Adipocyte (in vitro differentiated cells): ENCODE measurements around the gene FURIN.
"Not testable (repeated sequence)": the region's sequence is repeated elsewhere in the genome, so short reads cannot be mapped to it uniquely, and the experiment has no call there.

Source experiments
- DNase-seq: peaks from one replicate; pipeline ENCODE4 v3.0.0-alpha.2; 2015; ENCODE audit warnings: low read depth
- H3K27me3 ChIP-seq: replicated peaks from 2 replicates; pipeline ENCODE4 v1.7.0; 2013; ENCODE audit warnings: mild to moderate bottlenecking, low read length, moderate library complexity; ENCODE audit not compliant: control insufficient read depth, insufficient read depth
- H3K36me3 ChIP-seq: 2 replicates; pipeline ENCODE4 v1.7.0; 2013; ENCODE audit warnings: low read length, mild to moderate bottlenecking, moderate library complexity; ENCODE audit not compliant: control insufficient read depth, insufficient read depth, severe bottlenecking
- H3K4me1 ChIP-seq: 2 replicates; pipeline ENCODE4 v1.7.0; 2013; ENCODE audit warnings: mild to moderate bottlenecking, low read length, moderate library complexity; ENCODE audit not compliant: control insufficient read depth, insufficient read depth
- H3K4me3 ChIP-seq: 2 replicates; pipeline ENCODE4 v1.7.0; 2013; ENCODE audit warnings: mild to moderate bottlenecking, low read length, moderate library complexity
- H3K9ac ChIP-seq: 2 replicates; pipeline ENCODE4 v1.7.0; 2013; ENCODE audit warnings: mild to moderate bottlenecking, low read length, moderate library complexity
- H3K9me3 ChIP-seq: 2 replicates; pipeline ENCODE4 v1.7.0; 2013; ENCODE audit warnings: mild to moderate bottlenecking, low read length, moderate library complexity; ENCODE audit not compliant: control insufficient read depth

FURIN gene

DNA sequence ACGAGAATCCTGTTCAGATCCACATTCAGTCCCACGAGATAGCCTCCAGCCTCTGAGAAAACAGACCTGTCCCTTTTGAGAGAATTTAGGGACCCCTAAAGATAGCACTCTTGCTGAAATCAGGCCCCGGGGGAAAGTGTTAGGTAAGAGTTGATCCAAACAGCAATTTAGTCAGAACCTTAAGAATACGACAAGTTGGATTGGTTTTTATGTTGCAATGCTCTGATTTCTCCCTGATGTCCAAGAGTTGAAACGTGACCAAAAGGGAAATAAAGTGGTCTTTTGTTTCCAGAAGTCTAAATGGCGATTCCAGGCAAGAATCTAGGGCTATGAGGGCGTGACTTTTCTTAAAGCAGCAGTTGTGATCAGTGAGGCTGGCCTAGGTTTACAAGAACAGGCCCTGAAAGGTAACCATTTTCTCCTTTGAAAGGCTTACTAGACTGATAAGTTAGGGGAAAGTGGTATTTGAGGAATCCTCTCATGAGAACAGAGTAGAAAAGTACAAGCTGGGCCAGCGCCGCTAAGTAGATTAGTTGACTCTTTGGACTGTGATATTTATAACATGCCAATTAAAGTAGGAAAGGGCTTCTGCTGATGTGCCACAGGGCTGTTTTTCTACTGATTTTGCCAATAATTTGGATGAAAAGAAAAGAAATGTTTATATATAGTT, 39.6 kb downstream of the FURIN start:
- H3K4me1 ChIP-seq, result peaks cover 20% of the 10 kb centered on the region
- H3K9ac ChIP-seq, result peak overlapping the region; percentile 17
- H3K27me3 ChIP-seq, result no peaks in the 10 kb centered on the region
- no peak overlapping the region for H3K4me3 ChIP-seq
- no peaks in the 10 kb centered on the region for H3K9me3 ChIP-seq
- peaks cover 53% of the 10 kb centered on the region for H3K36me3 ChIP-seq
- no peak for DNase-seq

DNA sequence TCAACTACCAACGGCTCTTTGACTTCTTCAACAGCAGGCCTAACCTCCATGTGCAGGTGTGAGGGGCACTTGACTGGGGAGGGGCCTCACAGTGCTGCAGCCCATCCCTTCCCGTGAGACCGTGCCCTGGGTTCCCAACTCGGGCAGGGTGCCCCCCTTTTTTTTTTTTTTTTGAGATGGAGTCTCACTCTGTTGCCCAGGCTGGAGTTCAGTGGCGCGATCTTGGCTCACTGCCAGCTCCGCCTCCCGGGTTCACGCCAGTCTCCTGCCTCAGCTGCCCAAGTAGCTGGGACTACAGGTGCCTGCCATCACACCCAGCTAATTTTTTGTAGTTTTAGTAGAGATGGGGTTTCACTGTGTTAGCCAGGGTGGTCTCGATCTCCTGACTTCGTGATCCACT, 41.1 kb downstream of the FURIN start:
- not testable (repeated sequence) for H3K4me3 ChIP-seq, H3K27me3 ChIP-seq, H3K9me3 ChIP-seq, DNase-seq, H3K9ac ChIP-seq
- H3K36me3 ChIP-seq, result peaks cover 66% of the 10 kb centered on the region
- H3K4me1 ChIP-seq, result peaks cover 14% of the 10 kb centered on the region

DNA sequence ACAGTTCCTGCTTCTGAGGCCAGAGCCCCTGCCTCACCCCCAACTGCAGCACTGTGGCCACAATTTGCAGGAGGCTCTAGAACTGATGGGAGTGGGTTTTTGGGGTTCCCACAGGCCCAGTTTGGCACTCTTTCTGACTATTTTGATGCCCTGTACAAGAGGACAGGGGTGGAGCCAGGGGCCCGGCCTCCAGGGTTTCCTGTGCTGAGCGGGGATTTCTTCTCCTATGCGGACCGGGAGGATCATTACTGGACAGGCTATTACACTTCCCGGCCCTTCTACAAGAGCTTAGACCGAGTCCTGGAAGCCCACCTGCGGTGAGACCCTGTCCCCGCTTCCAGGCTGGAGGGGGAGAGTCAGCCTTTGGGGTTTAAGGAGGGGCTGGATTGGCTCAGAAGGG, 41.6 kb downstream of the FURIN start:
- Histone ChIP-seq H3K4me3 (no peak overlapping the region), H3K9ac (no peak overlapping the region), H3K36me3 (peaks cover 71% of the 10 kb centered on the region), H3K9me3 (no peaks in the 10 kb centered on the region), H3K27me3 (no peaks in the 10 kb centered on the region), H3K4me1 (peaks cover 14% of the 10 kb centered on the region)
- DNase-seq, result no peak

DNA sequence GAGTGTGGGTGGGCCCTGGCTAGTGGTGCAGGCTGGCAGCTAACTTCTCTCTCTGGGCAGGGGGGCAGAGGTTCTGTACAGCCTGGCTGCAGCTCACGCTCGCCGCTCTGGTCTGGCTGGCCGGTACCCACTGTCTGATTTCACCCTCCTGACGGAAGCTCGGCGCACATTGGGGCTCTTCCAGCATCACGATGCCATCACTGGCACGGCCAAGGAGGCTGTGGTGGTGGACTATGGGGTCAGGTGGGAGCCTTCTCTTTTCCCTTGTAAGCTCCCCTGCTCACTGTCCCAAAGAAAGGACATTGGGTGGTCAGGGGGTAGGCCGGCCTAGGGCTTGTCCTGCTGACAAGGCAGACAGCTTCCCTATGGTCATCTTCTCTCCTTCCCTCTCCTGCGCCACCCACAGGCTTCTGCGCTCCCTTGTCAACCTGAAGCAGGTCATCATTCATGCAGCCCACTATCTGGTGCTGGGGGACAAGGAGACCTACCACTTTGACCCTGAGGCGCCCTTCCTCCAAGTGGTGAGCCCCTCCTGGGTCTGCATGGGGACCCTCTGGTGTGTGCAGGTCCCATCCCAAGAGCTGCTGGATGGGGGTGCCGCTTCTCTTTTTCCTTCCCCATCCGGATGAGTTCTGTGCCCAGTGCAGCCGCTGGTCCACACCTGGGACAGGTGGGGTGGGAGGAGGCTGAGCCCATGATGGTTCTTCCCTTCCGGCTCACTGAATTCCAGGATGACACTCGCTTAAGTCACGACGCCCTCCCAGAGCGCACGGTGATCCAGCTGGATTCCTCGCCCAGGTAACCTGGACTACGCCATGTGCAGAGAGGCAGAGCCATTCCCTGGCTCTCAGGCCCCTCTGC, 42.3 kb downstream of the FURIN start:
- Histone ChIP-seq H3K27me3 (no peaks in the 10 kb centered on the region), H3K4me1 (peaks cover 14% of the 10 kb centered on the region), H3K9ac (no peak overlapping the region), H3K4me3 (no peak overlapping the region), H3K9me3 (no peaks in the 10 kb centered on the region), H3K36me3 (peaks cover 71% of the 10 kb centered on the region)
- no peak for DNase-seq

- H3K9me3 ChIP-seq, result no peaks in the 10 kb centered on the region
- peaks cover 71% of the 10 kb centered on the region for H3K36me3 ChIP-seq
- no peaks in the 10 kb centered on the region for H3K27me3 ChIP-seq
- no peak overlapping the region for H3K9ac ChIP-seq
- H3K4me3 ChIP-seq, result no peak overlapping the region
- DNase-seq, result no peak
- H3K4me1 ChIP-seq, result peaks cover 14% of the 10 kb centered on the region
These were observed 42.9 kb downstream of the FURIN start for GRCh38 chr15:90911302-90911623.

DNA sequence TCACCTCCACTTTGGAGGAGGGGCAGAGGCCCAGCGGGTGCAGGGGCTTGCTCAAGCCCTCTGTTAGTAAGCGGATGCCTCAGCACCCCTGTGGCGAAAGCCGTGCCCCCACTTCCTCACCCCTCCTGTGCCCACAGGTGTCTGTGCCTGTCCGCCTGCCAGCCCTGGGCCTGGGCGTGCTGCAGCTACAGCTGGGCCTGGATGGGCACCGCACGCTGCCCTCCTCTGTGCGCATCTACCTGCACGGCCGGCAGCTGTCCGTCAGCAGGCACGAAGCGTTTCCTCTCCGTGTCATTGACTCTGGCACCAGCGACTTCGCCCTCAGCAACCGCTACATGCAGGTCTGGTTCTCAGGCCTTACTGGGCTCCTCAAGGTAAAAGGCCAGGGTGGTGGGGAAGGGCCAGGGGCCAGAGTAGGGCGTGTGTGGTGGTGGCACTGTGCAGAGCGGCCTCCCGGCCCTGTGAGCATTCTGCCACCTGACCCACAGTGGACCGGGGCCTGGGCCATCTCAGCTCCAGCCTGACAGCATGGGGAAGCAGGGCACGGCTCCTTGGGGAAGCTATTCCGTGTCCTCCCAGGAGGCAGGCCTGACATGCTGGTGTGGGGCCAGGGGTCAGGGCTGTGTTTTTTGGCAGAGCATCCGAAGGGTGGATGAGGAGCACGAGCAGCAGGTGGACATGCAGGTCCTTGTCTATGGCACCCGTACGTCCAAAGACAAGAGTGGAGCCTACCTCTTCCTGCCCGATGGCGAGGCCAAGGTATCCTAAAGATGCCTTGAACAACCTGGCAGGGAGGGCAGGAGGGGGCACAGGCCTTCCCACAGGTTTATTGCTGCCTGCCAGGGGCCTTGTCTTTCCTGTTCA, 43.8 kb downstream of the FURIN start:
- H3K4me3 ChIP-seq, result no peak overlapping the region
- H3K27me3 ChIP-seq, result no peaks in the 10 kb centered on the region
- no peaks in the 10 kb centered on the region for H3K9me3 ChIP-seq
- peaks cover 12% of the 10 kb centered on the region for H3K4me1 ChIP-seq
- peaks cover 71% of the 10 kb centered on the region for H3K36me3 ChIP-seq
- H3K9ac ChIP-seq, result no peak overlapping the region
- DNase-seq, result no peak

DNA sequence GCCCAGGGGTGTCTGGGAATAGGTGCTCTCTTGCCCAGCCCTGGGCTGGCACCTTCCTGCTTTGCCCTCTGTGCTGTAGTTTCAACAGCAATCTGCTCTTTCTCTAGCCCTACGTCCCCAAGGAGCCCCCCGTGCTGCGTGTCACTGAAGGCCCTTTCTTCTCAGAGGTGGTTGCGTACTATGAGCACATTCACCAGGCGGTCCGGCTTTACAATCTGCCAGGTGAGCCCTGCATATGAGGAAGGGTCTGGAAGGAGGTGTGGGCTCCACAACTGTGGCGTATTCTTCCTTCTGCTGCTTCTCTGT, 44.3 kb downstream of the FURIN start:
- H3K4me1 ChIP-seq, result peaks cover 6% of the 10 kb centered on the region
- no peak overlapping the region for H3K9ac ChIP-seq
- H3K4me3 ChIP-seq, result no peak overlapping the region
- DNase-seq, result no peak
- H3K27me3 ChIP-seq, result no peaks in the 10 kb centered on the region
- peaks cover 74% of the 10 kb centered on the region for H3K36me3 ChIP-seq
- no peaks in the 10 kb centered on the region for H3K9me3 ChIP-seq

DNA sequence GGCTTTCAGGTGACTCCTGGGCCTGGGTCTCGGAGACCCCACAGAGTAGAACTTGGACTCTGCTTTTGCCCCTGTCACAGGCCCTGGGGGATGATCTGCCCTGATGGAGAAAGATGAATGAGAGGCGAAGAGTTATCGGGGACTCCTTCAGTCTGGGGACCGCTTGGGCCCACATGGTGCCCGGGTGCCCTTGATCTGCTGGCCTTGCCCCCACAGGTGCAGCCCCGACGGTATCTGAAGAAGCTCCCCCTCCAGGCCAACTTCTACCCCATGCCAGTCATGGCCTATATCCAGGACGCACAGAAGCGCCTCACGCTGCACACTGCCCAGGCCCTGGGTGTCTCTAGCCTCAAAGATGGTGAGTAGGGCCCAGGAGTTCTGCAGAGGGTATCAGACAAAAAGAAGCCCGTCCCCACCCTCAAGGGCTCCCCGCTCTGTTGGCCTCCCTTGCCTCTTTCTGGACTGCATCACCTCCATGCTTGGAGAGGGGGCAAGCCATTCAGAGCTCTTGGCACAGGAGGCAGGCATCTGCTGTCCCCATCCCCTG, 45.1 kb downstream of the FURIN start:
- Histone ChIP-seq H3K4me3 (no peak overlapping the region), H3K27me3 (no peaks in the 10 kb centered on the region), H3K9me3 (no peaks in the 10 kb centered on the region), H3K4me1 (no peaks in the 10 kb centered on the region), H3K36me3 (peaks cover 81% of the 10 kb centered on the region), H3K9ac (no peak overlapping the region)
- no peak for DNase-seq

GRCh38 chr15:90914305-90915080, 46.1 kb downstream of the FURIN start:
- Histone ChIP-seq H3K4me1 (no peaks in the 10 kb centered on the region), H3K36me3 (peaks cover 90% of the 10 kb centered on the region), H3K27me3 (no peaks in the 10 kb centered on the region), H3K4me3 (no peak overlapping the region), H3K9me3 (no peaks in the 10 kb centered on the region), H3K9ac (no peak overlapping the region)
- no peak for DNase-seq

DNA sequence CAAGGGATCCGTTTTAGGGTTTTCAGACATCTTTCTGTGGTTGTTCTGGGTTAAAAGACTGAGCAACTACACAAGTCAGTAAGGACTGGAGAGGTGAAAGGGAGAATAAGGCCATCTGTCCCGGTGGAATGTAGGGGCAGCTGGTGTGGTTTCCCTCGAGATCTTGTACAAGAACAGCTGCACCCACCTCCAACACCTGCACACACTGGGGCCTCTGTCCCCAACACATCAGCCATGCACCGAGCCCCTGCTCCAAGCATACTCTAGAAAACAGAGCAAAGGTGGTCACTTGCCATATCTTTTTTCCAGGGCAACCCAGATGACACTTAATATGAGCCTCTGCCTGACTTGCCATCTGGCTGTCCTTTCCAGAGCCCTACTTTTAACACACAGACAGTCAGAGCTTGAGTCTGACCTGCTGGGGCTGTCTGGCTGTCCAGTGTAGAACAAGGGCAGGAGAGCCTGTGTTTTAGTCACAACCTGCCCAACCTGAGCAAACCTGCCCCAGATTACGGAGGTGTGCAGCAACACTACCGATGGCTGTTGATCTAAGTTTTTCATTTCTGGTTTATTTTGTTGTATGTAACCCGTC, 46.9 kb downstream of the FURIN start:
- Histone ChIP-seq H3K9me3 (no peaks in the 10 kb centered on the region), H3K9ac (no peak overlapping the region), H3K4me3 (no peak overlapping the region), H3K36me3 (peaks cover 94% of the 10 kb centered on the region), H3K27me3 (no peaks in the 10 kb centered on the region), H3K4me1 (no peaks in the 10 kb centered on the region)
- DNase-seq, result no peak
